ENCODE measurements around the gene FKBP1B.
"Not testable (repeated sequence)": the region's sequence is repeated elsewhere in the genome, so short reads cannot be mapped to it uniquely, and the experiment has no call there.

Gene FKBP1B

DNA sequence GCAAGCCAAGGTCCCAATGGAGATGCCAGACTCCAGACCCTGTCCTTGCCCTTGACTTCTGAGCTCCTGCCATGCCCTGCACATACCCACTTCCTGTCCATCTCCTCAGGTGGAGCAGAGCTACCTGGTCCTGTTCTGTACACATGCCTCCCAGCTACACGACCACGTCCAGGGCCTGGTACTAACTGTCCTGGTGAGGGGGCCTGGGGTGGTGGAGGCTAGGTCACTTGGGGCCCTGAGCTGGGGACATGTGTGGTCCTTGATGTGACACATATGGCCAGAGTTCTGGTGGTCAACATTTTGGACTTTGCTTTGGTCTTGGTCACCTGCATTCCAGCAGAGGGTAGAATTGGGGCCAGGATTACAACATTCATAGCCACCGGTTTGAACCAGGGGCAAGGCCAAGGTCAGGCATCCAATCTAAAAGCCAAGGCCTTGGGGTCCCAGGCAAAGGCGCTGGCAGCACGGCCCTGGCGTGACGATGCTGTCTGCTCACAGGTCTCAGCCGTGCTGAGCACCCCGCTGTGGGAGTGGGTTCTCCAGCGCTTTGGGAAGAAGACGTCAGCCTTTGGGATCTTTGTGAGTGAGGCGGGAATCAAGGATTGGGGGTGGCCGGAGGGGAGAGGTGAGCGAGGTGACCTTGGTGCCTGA, 27.1 kb upstream of the FKBP1B start:
- in situ Hi-C loops (cut with MboI; ENCODE audit: low sequenced_read_pairs) = no loop called here

DNA sequence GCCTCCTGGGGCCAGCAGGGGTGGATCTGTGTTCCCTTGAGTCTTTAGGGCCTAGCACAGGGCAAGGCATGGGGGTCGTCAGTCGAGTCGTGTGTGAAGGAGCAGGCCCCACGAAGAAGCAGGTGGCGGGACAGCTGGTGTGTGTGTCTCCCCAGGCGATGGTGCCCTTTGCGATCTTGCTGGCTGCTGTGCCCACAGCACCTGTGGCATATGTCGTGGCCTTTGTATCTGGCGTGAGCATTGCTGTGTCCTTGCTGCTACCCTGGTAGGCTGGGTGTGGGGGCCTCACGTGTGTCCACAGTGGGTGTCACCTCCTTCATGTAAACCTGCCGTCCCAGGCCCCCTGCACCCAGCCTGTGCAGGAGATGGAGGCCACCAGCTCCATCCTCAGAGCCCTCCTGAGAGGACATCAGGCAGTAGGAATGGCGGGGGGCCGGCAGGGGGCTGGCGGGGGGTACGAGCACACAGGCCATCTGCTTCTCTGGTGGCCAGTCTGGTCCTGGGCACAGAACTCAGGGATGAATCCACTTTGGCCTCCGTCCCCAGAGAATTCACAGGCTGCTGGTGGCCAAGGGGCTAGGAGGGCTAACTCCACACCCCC, 26.5 kb upstream of the FKBP1B start:
- in situ Hi-C loops (cut with MboI; ENCODE audit: low sequenced_read_pairs) = no loop called here

DNA sequence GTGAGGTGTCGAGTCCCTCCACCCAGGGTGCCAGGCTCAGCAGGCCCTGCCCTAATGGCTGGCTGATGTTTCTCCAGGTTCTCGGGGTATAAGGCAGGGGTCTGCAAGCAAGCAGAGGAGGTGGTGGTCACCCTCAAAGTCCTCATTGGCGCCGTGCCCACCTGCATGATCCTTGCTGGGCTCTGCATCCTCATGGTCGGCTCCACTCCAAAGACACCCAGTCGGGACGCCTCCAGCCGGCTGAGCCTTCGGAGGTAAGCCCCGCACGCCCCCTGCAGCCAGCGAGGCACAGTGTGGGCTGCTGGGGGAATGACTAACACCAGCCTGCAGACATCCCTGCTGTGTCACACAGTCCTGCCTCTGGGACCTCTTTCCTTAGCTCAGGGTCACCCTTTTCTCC, 25.5 kb upstream of the FKBP1B start:
- in situ Hi-C loops (cut with MboI; ENCODE audit: low sequenced_read_pairs) = no loop called here

DNA sequence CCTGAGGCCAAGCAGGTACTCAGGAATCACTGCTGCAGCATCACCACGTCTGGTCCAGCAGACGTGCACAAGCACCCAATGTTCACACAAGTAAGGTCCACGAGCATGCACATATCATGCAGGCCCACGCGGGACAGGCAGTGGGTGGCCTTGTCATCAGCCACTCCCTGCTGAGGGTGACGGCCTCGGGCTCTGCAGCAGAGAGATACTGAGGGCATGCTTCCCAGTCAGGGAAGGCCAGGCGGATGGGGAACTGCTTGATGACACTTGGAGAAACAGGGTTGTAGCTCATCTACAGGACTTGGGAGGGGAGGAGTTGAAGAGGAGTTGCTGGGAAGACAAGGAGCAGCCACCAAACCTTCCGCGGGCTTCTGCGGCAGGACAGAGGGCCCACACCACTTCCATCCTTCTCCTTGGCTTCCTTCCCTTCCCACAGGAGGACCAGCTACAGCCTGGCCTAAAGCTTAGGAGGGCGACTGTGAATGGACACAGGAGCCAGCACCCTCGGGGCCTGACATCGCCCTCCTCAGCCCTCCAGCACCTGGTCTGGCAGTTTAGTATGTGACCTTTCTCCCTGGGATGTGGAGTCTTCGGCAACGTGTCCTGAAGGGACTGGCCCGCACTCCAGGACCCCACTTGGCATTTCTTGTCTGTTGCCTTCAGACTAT, 24.4 kb upstream of the FKBP1B start:
- in situ Hi-C loops (cut with MboI; ENCODE audit: low sequenced_read_pairs) = no loop called here

DNA sequence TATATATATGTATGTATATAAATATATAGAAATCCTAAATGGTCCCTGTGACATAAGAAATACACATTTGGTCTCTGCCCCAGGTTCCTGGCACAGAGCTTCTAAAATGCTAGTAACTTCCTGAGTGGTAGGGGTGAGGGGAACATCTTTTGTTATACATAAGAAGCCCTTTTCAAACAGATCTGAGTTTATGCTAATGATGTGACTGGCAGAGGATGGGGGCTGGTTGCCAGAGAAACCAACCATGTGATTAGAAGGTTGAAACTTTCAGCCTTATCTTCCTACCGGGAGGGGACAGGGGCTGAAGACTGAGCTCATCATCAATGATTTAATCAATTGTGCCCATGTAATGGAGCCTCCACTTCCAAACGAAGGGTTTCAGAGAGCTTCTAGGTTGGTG, 23.3 kb upstream of the FKBP1B start:
- in situ Hi-C loops (cut with MboI; ENCODE audit: low sequenced_read_pairs) = no loop called here

DNA sequence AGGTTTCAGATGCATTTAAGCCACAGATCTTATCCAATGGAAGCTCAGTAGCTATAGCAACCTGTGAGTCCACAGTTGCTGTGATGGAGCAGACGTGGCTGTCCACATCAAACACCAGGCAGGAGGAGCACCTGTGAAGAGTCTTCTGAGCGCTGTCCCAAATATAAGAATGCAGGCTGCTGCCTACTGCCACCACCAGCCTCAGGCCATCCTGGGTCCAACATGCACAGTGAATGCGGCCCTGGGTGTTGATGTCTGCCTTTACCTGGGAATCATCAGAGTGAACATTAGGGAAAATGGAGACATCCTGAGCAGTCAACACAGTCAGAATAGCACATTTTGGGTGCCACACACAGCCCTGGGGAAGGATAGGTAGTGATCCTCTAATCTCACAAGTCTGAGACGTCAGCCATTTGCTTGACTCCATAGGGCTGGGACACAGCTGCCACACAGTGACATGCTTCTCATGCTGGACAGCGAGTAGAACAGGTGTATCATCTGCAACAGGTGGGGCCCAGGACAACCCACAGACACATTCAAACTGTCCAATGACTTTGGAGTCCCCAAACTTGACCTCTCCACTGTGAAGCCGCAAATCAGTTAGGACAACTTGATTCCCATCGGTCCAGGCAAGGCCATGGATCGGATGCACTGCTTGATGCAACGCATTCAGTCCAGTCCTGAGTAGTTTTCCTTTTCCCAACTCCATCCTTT, 10.6 kb upstream of the FKBP1B start:
- in situ Hi-C loops (cut with MboI; ENCODE audit: low sequenced_read_pairs) = no loop called here

DNA sequence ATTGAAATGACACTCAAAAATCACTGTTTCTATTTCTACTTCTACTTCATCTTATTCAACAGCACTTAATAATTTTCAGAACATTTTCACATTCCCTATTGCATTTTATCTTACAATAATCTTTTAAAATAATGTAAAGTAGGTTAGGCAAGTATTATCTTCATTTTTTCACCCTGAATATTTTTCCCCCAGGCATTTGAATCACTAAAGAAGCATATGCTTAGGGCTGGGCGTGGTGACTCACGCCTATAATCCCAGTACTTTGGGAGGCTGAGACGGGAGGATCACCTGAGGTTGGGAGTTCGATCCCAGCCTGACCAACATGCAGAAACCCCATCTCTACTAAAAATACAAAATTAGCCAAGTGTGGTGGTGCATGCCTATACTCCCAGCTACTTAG, 9.0 kb upstream of the FKBP1B start:
- in situ Hi-C loops (cut with MboI; ENCODE audit: low sequenced_read_pairs) = no loop called here

DNA sequence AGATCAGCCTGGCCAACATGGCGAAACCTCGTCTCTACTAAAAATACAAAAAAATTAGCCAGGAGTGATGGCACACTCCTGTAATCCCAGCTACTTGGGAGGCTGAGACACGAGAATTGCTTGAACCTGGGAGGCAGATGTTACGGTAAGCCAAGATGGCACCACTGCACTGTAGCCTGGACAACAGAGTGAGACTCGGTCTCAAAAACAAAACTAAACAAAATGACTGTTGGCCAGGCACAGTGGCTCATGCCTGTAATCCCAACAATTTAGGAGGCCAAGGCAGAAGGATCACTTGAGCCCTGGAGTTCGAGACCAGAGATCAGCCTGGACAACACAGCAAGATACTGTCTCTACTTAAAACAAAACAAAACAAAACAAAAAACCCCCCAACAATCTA, 6.4 kb upstream of the FKBP1B start:
- in situ Hi-C loops (cut with MboI; ENCODE audit: low sequenced_read_pairs) = not testable (repeated sequence)

DNA sequence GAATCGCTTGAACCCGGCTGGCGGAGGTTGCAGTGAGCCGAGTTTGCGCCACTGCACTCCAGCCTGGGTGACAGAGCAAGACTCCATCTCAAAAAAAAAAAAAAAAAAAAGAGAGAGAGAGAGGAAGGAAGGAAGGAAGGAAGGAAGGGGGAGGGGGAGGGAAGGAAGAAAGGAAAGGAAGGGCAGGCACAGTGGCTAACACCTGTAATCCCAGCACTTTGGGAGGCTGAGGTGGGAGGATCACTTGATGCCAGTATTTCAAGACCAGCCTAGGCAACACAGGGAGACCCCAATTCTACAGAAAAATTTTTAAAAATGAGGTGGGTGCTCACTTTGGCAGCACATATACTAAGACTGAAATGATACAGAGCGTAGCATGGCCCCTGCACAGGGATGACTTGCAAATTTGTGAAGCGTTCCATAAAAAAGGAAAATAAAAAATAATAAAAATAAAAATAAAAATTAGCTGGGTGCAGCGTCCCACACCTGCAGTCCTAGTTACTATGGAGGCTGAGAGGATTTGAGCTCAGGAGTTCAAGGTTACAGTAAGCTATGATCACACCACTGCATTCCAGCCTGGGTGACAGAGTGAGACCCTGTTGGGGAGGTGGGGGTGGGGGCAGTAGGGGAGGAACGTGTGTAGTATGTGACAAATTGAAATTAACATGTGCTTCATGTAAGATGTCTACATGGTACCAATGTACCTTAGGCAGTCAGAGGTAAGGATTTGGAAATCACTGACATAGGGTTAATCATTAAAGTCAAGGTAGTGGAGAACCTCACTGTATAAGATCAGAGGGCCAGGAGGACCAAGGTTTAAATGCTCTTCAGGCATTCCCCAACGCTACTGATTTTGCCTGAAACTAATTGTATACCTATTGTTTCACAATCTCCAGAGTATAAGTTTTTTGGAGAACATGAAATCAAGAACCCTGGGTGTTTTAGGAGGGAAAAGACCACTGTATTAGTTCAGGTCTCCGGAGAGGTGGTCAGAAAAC, 3.7 kb upstream of the FKBP1B start:
- in situ Hi-C loops (cut with MboI; ENCODE audit: low sequenced_read_pairs) = no loop called here

DNA sequence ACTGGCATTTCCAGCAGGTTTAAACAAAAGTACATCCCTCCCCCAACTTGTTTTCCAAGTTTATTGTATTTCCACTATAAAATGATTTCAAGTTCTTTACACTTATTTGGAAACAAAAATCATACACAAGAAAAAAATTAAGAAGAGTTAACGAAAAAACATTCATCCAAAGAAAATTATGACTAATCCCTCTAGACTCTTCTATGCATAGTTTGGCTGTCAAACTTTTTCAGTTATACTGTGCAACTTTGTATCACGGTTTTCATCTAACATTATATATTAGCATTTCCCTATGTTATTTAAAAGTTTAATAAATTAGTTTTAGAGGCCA, 3.0 kb upstream of the FKBP1B start:
- in situ Hi-C loops (cut with MboI; ENCODE audit: low sequenced_read_pairs) = no loop called here

DNA sequence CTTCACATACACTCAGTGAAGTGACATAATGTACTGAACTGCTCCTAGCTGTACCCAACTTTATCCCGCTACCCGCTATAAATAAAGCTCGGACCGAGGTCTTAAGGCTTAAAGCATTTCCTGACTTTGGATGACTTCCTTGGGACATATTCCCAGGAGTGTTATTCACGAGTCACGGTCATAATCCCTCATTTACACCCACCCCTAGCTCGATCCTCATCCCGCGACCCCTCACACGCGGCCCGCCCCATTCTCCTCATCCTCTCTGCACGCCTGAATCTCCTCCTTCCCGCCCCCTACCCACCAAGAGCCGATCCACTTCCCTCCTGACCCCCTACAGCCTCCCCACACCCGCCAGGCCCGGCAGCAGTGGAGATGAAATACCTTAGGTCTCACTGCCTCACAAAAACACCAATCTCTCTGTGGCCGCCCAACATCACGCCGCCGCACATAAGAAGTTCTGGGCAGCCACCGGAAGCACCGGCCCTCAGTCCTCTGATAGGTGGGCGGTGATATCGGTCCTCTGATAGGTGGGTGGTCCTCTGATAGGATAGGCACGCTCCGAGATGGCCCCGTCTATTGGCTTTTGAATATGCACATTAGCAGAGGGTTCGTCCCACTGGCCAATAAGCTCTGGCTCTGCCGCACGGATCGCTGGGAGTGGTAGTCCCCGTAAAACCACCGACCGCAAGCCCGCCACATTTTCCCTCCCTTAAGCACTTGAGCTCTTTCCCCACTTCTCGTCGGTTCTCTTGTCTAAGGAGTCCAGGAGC, 2.4 kb upstream of the FKBP1B start, which contains the start of gene WDCP:
WDCP (minus strand) TSS at position 462 of the 773 bp plus-strand sequence. CDS start 7,897 bp downstream, outside the sequence.
- in situ Hi-C loops (cut with MboI; ENCODE audit: low sequenced_read_pairs) = no loop called here

DNA sequence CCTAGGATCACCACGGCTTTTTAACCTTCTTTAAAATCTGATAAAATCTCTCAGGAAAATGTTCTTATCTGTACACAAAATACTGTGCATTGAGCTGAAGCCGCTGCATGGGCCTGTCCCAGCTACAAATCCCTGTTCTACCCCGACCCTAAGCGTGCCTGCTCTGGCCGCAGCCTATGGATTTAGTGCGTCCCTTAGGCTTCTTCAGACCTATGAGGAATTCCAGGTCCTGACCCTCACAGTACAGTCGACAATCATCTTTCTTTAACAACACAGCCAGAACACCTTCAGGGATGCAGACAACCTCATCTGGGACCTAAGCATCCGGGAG, 1.9 kb upstream of the FKBP1B start:
- in situ Hi-C loops (cut with MboI; ENCODE audit: low sequenced_read_pairs) = no loop called here

DNA sequence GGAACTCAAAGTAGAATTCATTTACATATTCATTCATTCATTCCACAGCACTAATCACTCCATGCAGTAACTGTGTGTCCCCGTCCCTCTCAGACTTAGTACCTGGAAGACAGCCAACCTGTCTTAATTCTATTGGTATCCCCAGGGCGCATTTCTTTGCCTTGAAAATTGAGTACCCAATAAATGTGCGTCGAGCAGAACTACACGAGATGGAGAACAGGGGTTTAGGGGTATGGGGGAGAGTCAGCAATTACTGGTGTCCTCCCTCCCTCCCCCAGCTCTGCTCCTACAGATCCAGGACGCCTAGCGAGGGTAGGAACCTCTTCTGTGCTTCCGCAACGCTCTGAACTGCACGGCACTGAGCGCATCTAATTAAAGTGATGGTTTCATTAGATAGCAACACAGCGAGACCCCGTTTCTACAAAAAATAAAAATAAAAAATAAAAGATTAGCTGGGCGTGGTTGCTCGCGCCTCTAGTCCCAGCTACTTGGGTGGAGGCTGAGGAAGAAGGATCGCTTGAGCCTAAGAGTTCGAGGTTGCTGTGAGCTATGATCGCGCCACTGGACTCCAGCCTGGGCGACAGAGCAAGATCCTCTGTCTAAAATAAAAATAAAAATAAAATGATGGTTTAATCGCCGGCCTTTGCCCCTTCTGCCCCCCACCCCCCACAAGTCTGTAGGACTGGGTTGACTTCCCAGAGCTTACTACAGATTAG, 614 bp upstream of the FKBP1B start:
- in situ Hi-C loops (cut with MboI; ENCODE audit: low sequenced_read_pairs) = no loop called here

DNA sequence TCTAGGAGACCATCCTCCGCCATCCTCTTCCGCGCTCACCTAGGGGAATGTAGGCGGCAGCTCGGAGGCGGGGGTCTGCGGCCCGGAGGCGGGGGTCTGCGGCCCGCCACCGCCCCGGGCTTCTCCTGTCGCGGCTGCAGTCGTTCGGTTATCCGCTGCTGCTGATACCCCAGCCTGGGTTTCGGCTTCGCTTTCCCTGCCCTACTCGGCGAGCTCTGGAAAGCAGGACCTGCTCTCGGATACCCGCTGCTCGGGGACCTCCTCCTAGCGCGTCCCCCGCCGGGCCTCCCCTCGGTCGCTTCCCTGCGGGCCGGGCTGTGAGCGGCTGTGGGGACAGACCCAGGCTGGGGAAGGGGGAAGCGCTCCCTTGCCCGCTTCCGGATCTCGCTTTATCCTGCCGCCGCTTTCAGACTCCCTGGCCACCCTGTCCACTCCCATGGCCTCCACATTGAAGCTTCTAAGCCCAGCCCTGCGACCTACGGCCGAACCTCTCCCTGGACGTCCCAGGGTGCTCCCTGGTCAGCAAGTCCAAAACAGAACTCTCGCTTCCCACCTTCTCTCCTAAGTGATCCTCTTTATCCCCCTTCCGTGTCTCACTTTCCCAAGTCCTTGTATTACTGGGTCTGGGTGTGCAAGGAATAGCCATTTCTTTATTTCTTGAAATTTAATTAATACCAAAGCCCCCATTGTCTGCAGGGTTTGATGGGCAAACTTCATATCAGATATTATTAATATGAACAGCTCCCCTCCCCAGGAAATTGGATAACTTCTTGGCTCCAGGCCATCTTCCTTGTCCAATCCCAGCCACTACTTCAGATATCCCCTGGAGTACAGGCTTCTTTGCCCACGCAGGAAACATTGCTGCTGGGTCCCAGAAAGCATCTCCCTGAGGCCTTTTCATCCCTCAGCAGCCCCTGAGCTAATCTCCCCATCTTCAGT, 769 bp downstream of the FKBP1B start:
- in situ Hi-C loops (cut with MboI; ENCODE audit: low sequenced_read_pairs) = no loop called here

DNA sequence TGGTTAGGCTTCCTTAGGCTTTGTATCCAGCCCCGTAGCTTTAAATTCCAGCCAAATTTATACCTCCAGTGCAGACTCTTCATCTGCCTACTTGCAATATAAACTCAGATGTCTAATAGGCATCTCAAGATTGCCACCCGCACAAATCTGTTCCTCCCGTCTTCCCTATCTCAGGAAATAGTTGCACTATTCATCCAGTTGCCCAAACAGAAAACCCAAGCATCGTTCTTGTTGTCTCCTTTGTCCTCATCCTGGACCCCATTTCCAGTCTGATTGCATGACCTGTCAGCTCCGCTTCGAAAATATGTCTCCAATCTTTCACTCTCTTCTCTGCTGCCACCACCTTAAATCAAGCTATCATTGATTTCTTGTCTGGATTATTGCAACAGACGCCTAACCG, 2.3 kb downstream of the FKBP1B start:
- in situ Hi-C loops (cut with MboI; ENCODE audit: low sequenced_read_pairs) = no loop called here

DNA sequence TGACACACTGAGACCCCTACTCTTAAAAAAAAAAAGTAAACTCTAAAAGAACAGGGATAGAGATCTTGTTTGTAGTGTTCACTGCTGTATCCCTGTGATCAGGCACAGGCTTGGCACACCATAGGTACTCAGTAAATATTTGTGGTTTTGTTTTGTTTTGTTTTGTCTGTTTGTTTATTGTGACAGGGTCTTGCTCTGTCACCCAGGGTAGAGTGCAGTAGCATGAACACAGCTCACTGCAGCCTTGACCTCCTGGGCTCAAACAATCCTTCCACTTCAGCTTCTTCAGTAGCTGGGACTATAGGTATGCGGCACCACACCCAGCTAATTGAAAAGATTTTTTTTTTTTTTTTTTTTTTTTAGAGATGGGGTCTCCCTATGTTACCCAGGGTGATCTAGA, 3.4 kb downstream of the FKBP1B start:
- in situ Hi-C loops (cut with MboI; ENCODE audit: low sequenced_read_pairs) = no loop called here

DNA sequence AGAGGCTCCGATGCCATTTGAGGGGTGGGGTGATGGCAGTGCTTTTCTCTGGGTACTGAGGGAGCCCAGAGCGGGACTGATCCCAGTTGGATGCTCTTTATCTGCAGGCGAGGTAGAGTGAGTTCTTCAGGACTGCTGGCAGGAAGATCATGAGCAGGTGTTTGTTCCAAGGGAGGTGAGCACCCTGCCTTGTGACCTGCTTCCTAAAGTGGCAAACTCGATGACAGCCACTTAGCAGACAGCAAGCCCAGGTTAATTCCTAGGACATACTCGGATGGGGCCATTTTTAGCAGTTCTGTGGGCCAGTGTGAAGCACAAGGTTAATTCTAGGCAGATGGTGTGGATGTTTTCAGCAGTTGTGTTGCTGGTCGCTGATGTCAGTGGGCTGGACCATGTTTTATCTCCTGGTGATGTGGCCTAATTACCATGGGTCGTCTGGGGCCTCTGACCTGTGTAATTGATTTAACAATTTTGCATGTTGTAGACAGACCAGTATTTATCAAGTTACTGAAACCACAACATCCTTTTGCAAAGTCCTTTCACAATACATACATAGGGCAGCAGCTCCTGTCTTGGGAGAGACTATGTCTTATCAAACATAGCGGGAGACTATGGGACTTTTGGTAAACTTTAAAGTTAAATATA, 4.9 kb downstream of the FKBP1B start:
- in situ Hi-C loops (cut with MboI; ENCODE audit: low sequenced_read_pairs) = no loop called here

DNA sequence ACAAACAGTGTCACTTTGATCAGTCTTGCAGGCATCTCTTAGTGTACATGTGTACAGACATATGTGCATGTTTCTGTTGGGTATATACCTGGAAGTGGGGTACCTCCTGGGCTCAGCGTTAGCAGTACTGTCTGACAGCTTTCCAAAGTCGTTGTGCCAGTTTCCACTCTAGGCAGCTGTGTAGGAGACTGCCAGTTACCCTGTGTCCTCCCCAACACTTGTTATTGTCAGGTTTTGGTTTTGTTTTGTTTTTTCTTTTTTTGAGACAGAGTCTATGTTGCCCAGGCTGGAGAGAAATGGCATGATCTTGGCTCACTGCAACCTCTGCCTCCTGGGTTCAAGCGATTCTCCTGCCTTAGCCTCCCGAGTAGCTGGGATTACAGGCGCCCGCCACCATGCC, 6.2 kb downstream of the FKBP1B start:
- in situ Hi-C loops (cut with MboI; ENCODE audit: low sequenced_read_pairs) = no loop called here

All from hTERT RPE-1 (cell line).